ENCODE data around the gene SHROOM2. TPM values are rescaled to one million over a fixed set of nuclear protein-coding genes. Genes with fewer than 3 reads are reported as not detected.

Gene SHROOM2
- total RNA-seq, 1 experiment from 2014 or later = 13.9 TPM

- no peak overlapping the region for H3K27ac ChIP-seq (ENCODE audit: insufficient read length, low read depth, low read length)
- no peak overlapping the region for H3K56ac ChIP-seq (ENCODE audit: insufficient read length, low read depth, low read length)
- no CpG with 5 or more reads among the region's 6 CpGs for WGBS (ENCODE audit: extremely low coverage, insufficient read length, low lambda C conversion rate)
- no peaks in the 10 kb centered on the region for H3K23me2 ChIP-seq (ENCODE audit: insufficient read length, low read depth, low read length, poor library complexity, severe bottlenecking)
- no peak overlapping the region for H2BK15ac ChIP-seq (ENCODE audit: low read depth, low read length)
- no peak overlapping the region for H2AFZ ChIP-seq (ENCODE audit: low read length)
- H2BK12ac ChIP-seq (ENCODE audit: insufficient read length, low read depth, low read length) = no peak overlapping the region
- H3K27ac Mint-ChIP-seq = no peak overlapping the region
- H4K8ac ChIP-seq (replicated peaks; ENCODE audit: insufficient read length, low read depth, low read length) = no peak overlapping the region
- no peak overlapping the region for H3K18ac ChIP-seq (ENCODE audit: insufficient read length, low read depth, low read length)
- no peak overlapping the region for H2BK20ac ChIP-seq (ENCODE audit: low read depth, low read length, poor library complexity, severe bottlenecking)
- H3K27me3 Mint-ChIP-seq (ENCODE audit: low read depth) = no peaks in the 10 kb centered on the region
- peaks cover 2% of the 10 kb centered on the region; the same call in 1 of the 2 replicates for H3K79me2 ChIP-seq (ENCODE audit: insufficient read depth, low read length)
- H3K79me1 ChIP-seq (ENCODE audit: insufficient read depth, low read depth, low read length, poor library complexity, severe bottlenecking) = no peaks in the 10 kb centered on the region
- H4K20me1 ChIP-seq (ENCODE audit: control insufficient read depth, insufficient read depth, insufficient read length) = no peaks in the 10 kb centered on the region
- TF ChIP-seq, protein P1, sequence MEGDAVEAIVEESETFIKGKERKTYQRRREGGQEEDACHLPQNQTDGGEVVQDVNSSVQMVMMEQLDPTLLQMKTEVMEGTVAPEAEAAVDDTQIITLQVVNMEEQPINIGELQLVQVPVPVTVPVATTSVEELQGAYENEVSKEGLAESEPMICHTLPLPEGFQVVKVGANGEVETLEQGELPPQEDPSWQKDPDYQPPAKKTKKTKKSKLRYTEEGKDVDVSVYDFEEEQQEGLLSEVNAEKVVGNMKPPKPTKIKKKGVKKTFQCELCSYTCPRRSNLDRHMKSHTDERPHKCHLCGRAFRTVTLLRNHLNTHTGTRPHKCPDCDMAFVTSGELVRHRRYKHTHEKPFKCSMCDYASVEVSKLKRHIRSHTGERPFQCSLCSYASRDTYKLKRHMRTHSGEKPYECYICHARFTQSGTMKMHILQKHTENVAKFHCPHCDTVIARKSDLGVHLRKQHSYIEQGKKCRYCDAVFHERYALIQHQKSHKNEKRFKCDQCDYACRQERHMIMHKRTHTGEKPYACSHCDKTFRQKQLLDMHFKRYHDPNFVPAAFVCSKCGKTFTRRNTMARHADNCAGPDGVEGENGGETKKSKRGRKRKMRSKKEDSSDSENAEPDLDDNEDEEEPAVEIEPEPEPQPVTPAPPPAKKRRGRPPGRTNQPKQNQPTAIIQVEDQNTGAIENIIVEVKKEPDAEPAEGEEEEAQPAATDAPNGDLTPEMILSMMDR (conservative IDR thresholded peaks at IDR 0.05) = no peak
- peaks cover 22 to 45% of the 10 kb centered on the region in 2 experiments for H3K9me3 Mint-ChIP-seq
- no peak overlapping the region for H3K14ac ChIP-seq (ENCODE audit: insufficient read depth, low read length)
- H3T11ph ChIP-seq (ENCODE audit: low read length) = no peak overlapping the region
- no peak for DNase-seq
- no peaks in the 10 kb centered on the region for H3K9me3 ChIP-seq (ENCODE audit: control insufficient read depth, low read depth, low read length)
- no peak overlapping the region for H3K4me3 Mint-ChIP-seq
- no peak overlapping the region for H3K9ac ChIP-seq (ENCODE audit: extremely low read depth, insufficient read length, low read length)
- peaks cover 2 to 17% of the 10 kb centered on the region in 2 experiments; a peak in 3 of 4 replicates for H3K4me1 Mint-ChIP-seq
- no peak overlapping the region for H4K5ac ChIP-seq (ENCODE audit: insufficient read length, low read depth, low read length)
- H3K36me3 Mint-ChIP-seq (ENCODE audit: insufficient read depth in 1 of 3, low read depth in 3 of 3) = peaks cover 9 to 21% (median 9%) of the 10 kb centered on the region in 3 experiments; a peak in 6 of 7 replicates
- H3K4ac ChIP-seq (ENCODE audit: low read depth, low read length) = no peak overlapping the region
- no peak overlapping the region for H3K23ac ChIP-seq (ENCODE audit: insufficient read length, low read depth, low read length)
- no peak overlapping the region for H2BK5ac ChIP-seq (ENCODE audit: insufficient read length, low read length)
- no peaks in the 10 kb centered on the region for H3K27me3 ChIP-seq (ENCODE audit: insufficient read depth, low read length)
- H4K91ac ChIP-seq (ENCODE audit: insufficient read length, low read depth, low read length) = no peak overlapping the region
- no peak overlapping the region for H3K4me2 ChIP-seq (ENCODE audit: insufficient read depth, insufficient read length, low read length)
- H2AK5ac ChIP-seq (ENCODE audit: insufficient read length, low read length) = no peak overlapping the region
- peaks cover 2% of the 10 kb centered on the region; the same call in 1 of the 2 replicates for H3K4me1 ChIP-seq (ENCODE audit: insufficient read depth, low read length)
- H2BK120ac ChIP-seq (ENCODE audit: low read depth, low read length, poor library complexity, severe bottlenecking) = no peak overlapping the region
Measured at GRCh38 chrX:9772943-9773342, 13.3 kb upstream of the SHROOM2 start.
